Measurements from ENCODE around the gene SORCS2.

Gene SORCS2

DNA sequence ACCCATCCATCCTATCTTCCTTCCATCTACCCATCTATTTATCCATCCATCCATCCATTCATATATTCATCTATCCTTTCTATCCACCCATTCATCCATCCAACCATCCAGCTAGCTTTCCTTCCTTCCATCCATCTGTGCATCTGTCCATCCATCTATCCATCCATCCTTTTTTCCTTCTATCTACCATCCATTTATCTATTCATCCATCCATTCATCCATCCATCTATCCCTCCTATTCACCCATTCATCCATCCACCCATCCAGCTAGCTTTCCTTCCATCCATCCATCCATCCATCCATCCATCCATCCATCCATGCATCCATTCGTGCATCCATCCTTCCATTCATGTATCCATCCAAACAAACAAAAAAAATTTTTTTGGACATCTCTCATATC, 123.6 kb downstream of the SORCS2 start:
- H3K4me1 ChIP-seq (ENCODE audit: insufficient read depth, low read length), result no peaks in the 10 kb centered on the region
- H3K27me3 ChIP-seq (ENCODE audit: insufficient read depth, low read length), result no peaks in the 10 kb centered on the region
- no peaks in the 10 kb centered on the region for H3K36me3 ChIP-seq (ENCODE audit: insufficient read depth, low read length)
- no peaks in the 10 kb centered on the region for H3K9me3 ChIP-seq (ENCODE audit: low read length)
- H2AFZ ChIP-seq (ENCODE audit: low read depth, low read length), result no peak overlapping the region
- no peak overlapping the region for H3K4me3 ChIP-seq (ENCODE audit: low read length)

DNA sequence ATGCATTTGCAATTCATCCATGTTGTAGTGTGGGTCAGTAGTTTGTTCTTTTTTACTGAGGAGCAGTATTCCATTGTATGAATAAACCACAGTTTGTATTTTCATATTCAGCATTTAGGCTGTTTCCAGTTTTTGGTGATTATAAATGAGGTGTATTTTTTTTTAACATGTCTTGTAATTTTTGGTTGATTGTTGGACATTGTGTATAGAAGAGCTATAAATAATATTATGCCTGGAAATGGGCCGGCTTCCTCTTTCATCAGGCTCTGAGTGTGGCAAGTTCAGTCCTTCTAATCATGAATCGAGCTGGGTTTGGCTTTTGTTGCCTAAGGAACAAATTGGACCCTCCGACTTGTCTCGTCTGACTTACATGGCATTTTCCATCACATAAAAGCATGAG, 126.7 kb downstream of the SORCS2 start:
- H2AFZ ChIP-seq (ENCODE audit: low read depth, low read length), result no peak overlapping the region

DNA sequence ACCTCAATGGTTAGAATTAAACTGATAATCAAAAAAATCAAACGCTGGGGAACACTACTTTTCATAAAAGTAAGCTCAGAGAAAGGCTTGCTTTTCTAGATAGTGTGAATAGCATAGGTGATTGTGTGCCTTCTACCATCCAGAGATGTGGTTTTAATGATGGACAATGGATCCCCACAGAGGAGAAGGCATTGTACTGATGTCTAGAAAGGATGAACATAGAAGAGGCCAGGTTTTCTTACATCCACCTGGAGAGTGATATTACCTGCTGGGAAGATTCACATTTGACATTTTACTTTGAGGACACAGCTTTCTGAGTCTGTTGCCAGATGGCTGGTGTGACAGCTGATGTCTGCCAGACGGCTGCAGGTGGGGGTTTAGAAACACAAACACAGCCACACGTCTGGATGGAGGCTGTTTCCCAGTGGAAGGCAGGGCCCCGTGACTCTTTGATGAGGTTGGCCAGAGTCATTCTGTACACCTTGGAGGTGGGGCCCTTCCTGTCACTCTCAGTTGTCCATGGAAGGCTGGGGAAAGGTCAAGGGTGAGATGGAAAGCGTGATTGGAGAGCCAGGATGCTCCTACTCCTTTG, 128.0 kb downstream of the SORCS2 start:
- Histone ChIP-seq H2AFZ (ENCODE audit: low read depth, low read length) (no peak overlapping the region), H3K9me3 (ENCODE audit: low read length) (no peaks in the 10 kb centered on the region), H3K27me3 (ENCODE audit: insufficient read depth, low read length) (no peaks in the 10 kb centered on the region), H3K36me3 (ENCODE audit: insufficient read depth, low read length) (no peaks in the 10 kb centered on the region), H3K4me3 (ENCODE audit: low read length) (no peak overlapping the region), H3K4me1 (ENCODE audit: insufficient read depth, low read length) (peaks cover 4% of the 10 kb centered on the region)

More for the DNA sequence above, 126.7 kb downstream of the SORCS2 start:
- no peaks in the 10 kb centered on the region for H3K27me3 ChIP-seq (ENCODE audit: insufficient read depth, low read length)
- H3K36me3 ChIP-seq (ENCODE audit: insufficient read depth, low read length), result no peaks in the 10 kb centered on the region
- H3K4me3 ChIP-seq (ENCODE audit: low read length), result no peak overlapping the region
- H3K4me1 ChIP-seq (ENCODE audit: insufficient read depth, low read length), result peaks cover 4% of the 10 kb centered on the region
- H3K9me3 ChIP-seq (ENCODE audit: low read length), result no peaks in the 10 kb centered on the region

DNA sequence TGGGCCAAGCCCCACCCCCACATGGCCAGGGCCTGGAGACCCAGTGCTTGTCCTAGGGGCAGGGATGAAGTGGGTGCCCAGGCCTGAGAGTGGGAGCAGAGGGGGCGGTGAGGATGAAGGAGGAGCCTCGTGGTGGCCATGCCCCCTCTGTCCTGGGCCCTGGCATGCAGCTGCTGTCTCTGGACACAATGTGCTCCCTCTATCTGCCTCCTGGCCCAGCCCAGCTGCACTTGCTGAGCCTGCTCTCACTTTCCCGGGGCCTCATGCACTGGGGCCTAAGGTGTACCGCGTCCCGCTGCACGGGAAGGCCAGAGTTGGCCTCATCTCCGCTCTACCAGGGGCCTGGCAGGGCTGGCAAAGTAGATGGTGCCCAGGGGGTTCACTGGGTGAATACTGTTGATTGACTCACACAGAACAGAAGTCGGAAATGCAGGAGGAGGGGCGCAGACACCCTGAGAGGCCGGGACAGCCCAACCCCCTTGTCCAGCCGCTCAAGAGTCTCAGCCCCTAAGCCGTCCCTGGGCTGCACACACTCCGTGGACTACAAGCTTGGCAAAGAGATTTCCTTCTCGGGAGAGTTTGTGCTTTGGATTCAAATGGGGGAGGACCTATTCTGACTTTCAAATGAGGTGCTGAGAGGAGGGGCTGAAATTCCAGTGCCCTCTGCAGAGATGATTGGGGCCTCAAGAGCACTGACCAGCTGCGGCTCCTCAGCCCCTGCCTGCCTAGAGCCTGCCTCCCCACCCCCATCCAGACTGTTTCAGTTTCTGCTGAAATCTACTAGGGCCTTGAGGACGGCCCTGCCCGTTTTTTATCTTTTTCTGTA, 130.0 kb downstream of the SORCS2 start:
- Histone ChIP-seq H3K9me3 (ENCODE audit: low read length) (no peaks in the 10 kb centered on the region), H3K36me3 (ENCODE audit: insufficient read depth, low read length) (no peaks in the 10 kb centered on the region), H2AFZ (ENCODE audit: low read depth, low read length) (no peak overlapping the region)

DNA sequence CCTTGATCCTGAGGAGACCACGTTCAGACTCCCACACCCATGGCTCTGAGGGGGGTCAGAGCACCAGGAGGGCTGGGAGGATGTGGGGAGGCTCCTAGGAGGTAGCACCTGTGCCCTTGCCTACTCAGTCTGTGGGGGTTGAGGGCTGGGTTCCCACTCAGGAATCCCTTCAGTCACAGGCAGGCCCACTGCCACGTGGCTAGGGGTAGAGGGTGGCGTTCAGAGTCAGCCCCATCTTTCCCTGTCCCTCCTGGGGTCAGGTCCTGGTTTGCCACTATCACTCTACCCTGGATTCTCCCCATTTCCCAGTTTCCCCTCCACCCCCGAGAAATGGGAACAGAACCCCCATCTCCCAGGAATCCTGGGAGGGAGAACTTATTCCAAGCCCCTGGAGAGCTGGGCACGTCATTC, 131.1 kb downstream of the SORCS2 start:
- Histone ChIP-seq H3K4me1 (ENCODE audit: insufficient read depth, low read length) (peaks cover 4% of the 10 kb centered on the region), H3K27me3 (ENCODE audit: insufficient read depth, low read length) (no peaks in the 10 kb centered on the region), H2AFZ (ENCODE audit: low read depth, low read length) (no peak overlapping the region), H3K36me3 (ENCODE audit: insufficient read depth, low read length) (no peaks in the 10 kb centered on the region), H3K4me3 (ENCODE audit: low read length) (no peak overlapping the region), H3K9me3 (ENCODE audit: low read length) (no peaks in the 10 kb centered on the region)

More for the DNA sequence above, 130.0 kb downstream of the SORCS2 start:
- H3K4me1 ChIP-seq (ENCODE audit: insufficient read depth, low read length), result peaks cover 4% of the 10 kb centered on the region
- no peaks in the 10 kb centered on the region for H3K27me3 ChIP-seq (ENCODE audit: insufficient read depth, low read length)
- no peak overlapping the region for H3K4me3 ChIP-seq (ENCODE audit: low read length)

DNA sequence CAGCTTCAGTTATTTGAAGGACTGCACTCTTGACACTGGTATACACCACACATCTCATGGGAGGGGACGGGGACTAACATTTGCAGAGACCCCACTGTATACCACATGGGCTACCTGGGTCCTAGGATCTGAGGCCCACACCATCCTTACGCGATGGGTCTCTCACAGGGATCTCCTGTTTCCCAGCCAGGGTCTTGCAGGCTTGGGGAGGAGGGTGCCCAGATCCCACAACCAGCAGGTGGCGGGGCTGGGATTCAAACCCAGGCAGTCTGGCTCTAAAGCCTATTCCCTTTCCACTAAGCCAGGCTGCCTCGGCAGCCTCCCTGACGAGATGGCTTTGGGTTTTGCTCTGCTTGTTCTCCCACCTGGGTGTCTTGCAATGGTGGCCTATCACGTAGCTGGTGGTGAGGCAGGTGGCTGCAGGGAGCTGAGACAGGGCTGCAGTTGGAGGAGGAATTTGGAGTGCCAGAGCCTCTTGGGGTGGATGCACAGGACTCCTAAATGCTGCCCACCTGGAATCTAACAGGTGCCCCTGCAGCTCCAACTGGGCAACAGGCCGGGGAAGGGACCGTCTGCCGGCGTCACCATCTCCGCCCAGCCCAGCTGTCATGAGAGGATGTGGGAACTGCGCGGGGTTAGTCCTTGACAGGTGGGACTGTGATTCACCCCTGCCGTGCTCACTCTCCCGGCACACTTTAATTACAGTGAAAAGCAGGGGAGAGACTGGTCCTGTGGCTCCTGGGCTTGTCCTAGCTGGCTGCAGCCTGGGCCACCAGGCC, 131.7 kb downstream of the SORCS2 start:
- Histone ChIP-seq H2AFZ (ENCODE audit: low read depth, low read length) (no peak overlapping the region), H3K27me3 (ENCODE audit: insufficient read depth, low read length) (no peaks in the 10 kb centered on the region), H3K9me3 (ENCODE audit: low read length) (no peaks in the 10 kb centered on the region), H3K4me1 (ENCODE audit: insufficient read depth, low read length) (peaks cover 4% of the 10 kb centered on the region), H3K36me3 (ENCODE audit: insufficient read depth, low read length) (no peaks in the 10 kb centered on the region), H3K4me3 (ENCODE audit: low read length) (no peak overlapping the region)

DNA sequence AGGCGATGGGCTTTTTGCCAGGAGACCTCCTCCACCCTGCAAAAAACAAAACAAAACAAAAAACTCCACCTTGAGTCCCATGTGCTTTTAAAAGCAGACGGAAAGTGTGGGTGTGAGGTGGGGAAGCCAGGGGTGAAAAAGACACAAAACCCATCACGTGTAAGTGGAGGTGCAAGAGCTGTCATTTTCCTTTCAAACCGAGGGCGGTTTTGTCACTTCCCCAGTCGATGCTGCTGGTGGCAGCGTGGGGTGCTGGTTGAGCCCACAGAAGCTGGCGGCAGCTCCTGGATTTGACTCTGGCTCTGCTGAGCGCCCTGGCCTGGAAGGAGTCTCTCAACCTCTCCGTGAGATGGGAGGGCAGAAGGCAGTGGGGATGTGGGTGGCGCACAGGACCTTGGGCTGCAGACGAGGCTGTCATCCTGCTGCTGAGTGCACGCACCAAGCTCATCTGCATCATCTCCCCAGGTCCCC, 132.3 kb downstream of the SORCS2 start:
- H3K27me3 ChIP-seq (ENCODE audit: insufficient read depth, low read length), result no peaks in the 10 kb centered on the region
- no peaks in the 10 kb centered on the region for H3K9me3 ChIP-seq (ENCODE audit: low read length)
- H3K36me3 ChIP-seq (ENCODE audit: insufficient read depth, low read length), result no peaks in the 10 kb centered on the region
- no peak overlapping the region for H3K4me3 ChIP-seq (ENCODE audit: low read length)
- no peak overlapping the region for H2AFZ ChIP-seq (ENCODE audit: low read depth, low read length)
- H3K4me1 ChIP-seq (ENCODE audit: insufficient read depth, low read length), result peaks cover 4% of the 10 kb centered on the region

DNA sequence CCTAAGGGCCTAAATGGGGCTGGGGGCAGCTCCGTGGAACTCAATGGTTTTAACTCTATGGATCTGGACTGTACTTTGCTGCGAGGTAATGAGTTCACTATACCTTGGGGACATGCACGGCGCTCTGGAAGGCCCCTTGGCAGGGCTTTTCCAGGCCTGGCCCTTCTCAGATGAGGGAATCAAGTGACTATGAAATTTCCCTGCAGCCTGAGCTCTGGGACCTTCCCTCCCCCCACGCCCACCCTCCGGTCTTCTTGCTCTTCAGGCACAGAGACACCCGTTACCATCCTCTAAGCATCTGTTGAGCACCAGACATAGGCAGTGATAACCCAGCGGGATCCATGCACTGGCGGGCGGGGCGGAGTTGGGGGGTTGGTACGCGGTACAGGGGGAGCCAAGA, 133.2 kb downstream of the SORCS2 start:
- no peaks in the 10 kb centered on the region for H3K36me3 ChIP-seq (ENCODE audit: insufficient read depth, low read length)

DNA sequence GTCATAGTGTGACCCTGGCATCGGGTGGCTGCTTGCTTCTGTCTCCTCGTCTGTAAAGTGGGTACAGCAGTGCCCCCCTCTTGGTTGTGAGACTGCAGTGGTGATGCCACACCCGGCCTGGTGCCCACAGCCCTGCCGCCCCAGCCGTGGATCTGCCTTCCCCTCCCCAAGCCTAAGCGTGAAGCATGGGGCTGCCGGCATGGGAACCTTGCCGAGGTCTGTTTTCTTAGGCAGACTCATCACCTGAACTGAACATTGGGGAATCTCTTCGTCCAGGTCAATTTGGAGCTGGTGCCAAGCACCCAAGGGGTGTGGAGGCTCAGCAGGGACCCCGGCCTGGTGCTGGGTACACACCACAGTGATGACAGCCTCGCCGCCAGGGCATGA, 134.0 kb downstream of the SORCS2 start:
- no peak overlapping the region for H2AFZ ChIP-seq (ENCODE audit: low read depth, low read length)

More for the DNA sequence above, 133.2 kb downstream of the SORCS2 start:
- no peaks in the 10 kb centered on the region for H3K9me3 ChIP-seq (ENCODE audit: low read length)
- peaks cover 4% of the 10 kb centered on the region for H3K4me1 ChIP-seq (ENCODE audit: insufficient read depth, low read length)
- no peak overlapping the region for H3K4me3 ChIP-seq (ENCODE audit: low read length)
- H2AFZ ChIP-seq (ENCODE audit: low read depth, low read length), result no peak overlapping the region
- H3K27me3 ChIP-seq (ENCODE audit: insufficient read depth, low read length), result no peaks in the 10 kb centered on the region

DNA sequence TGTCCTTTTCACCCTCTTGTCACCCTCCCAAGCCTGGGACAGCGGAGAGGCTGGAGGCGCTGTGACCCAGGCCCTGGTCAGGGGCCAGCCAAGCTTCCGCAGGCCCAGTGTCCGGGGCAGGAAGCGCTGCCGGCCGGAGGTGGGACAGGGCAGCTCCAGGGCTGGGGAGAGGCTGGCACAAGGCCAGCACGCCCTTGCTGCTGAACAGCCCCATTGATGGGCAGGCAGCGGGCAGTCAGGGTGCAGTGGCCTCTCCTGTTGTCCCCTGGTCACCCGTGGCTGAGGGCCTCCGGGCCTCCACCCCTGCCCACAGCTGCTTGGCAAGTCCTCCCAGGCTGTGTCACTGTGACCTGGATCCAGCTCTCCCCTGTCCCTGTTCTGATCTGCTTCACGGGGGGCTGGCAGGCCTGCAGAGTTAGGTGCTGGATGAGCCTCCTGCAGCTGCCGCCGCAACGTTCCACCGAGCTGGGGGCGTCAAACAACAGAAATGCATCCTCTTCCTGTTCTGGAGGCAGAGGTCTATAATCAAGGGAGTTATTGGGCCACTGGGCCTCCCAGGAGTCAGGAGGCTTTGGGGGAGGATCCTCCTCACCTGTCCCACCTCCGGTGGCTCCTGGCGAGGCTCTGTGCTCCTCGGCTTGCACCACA, 134.5 kb downstream of the SORCS2 start:
- no peak overlapping the region for H2AFZ ChIP-seq (ENCODE audit: low read depth, low read length)
- no peak overlapping the region for H3K4me3 ChIP-seq (ENCODE audit: low read length)
- H3K27me3 ChIP-seq (ENCODE audit: insufficient read depth, low read length), result no peaks in the 10 kb centered on the region
- no peaks in the 10 kb centered on the region for H3K9me3 ChIP-seq (ENCODE audit: low read length)
- H3K4me1 ChIP-seq (ENCODE audit: insufficient read depth, low read length), result peaks cover 4% of the 10 kb centered on the region
- H3K36me3 ChIP-seq (ENCODE audit: insufficient read depth, low read length), result no peaks in the 10 kb centered on the region

More for the DNA sequence above, 134.0 kb downstream of the SORCS2 start:
- H3K36me3 ChIP-seq (ENCODE audit: insufficient read depth, low read length), result no peaks in the 10 kb centered on the region
- no peak overlapping the region for H3K4me3 ChIP-seq (ENCODE audit: low read length)
- H3K9me3 ChIP-seq (ENCODE audit: low read length), result no peaks in the 10 kb centered on the region
- H3K27me3 ChIP-seq (ENCODE audit: insufficient read depth, low read length), result no peaks in the 10 kb centered on the region
- peaks cover 4% of the 10 kb centered on the region for H3K4me1 ChIP-seq (ENCODE audit: insufficient read depth, low read length)

DNA sequence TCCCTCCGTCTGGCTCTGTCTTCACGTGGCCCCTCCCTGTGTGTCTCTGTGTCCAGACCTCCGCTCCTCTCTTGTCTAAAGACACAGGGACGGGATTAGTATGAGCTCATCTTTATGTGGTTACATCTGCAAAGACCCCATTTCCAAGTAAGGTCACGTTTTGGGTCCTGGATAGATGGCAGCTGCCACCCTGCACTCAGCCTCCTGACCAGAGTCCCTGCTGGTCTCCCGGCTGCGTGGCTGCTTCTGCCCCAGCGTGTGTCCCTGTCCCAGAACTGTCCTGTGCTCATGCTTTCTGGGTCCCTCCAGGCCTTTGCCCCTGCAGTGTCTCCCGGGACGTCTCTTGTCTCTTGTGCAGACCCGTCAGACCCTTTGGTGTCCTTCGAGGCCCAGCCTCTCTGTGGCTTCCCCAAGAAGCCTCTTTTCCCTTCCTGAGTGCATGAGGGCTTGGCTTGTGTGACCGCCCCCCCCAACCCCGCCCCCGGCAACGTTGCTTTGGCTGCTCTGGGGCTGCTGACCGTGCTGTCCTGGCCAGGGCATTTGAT, 135.1 kb downstream of the SORCS2 start:
- Histone ChIP-seq H3K4me1 (ENCODE audit: insufficient read depth, low read length) (peaks cover 2% of the 10 kb centered on the region), H2AFZ (ENCODE audit: low read depth, low read length) (no peak overlapping the region), H3K4me3 (ENCODE audit: low read length) (no peak overlapping the region), H3K36me3 (ENCODE audit: insufficient read depth, low read length) (no peaks in the 10 kb centered on the region), H3K9me3 (ENCODE audit: low read length) (no peaks in the 10 kb centered on the region), H3K27me3 (ENCODE audit: insufficient read depth, low read length) (no peaks in the 10 kb centered on the region)

DNA sequence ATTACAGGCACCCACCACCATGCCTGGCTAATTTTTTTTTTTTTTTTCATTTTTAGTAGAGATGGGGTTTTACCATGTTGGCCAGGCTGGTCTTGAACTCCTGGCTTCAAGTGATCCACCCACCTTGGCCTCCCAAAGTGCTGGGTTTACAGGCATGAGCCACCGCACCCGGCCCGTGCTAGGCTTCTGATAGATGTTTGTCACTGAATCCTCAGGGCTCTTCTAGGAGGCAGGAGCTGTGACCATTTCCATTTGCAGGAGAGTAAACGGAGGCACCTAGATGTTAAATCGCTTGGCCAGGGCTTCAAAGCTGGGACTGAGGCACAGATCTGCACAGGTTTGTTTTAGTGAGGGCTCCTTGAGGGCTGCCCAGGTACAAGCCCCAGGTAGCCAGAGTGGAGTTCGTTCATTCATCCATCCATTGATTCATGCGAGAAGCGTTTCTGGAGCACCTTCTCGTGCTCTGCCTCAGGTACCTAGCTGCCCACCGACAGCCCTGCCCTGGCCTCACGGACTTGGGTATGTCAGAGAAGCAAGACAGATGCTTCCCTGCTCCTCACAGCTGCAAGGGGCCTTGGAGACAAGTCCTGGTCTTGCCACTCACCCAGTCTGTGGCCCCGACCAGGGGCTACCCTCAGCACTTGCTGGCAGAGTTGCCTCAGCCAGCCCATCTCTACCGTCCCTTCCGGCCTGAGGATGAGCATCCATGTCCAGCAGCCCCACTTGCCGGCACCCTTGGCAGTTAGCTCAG, 136.0 kb downstream of the SORCS2 start:
- no peaks in the 10 kb centered on the region for H3K4me1 ChIP-seq (ENCODE audit: insufficient read depth, low read length)
- H3K36me3 ChIP-seq (ENCODE audit: insufficient read depth, low read length), result no peaks in the 10 kb centered on the region
- no peaks in the 10 kb centered on the region for H3K9me3 ChIP-seq (ENCODE audit: low read length)
- no peak overlapping the region for H2AFZ ChIP-seq (ENCODE audit: low read depth, low read length)
- no peak overlapping the region for H3K4me3 ChIP-seq (ENCODE audit: low read length)
- H3K27me3 ChIP-seq (ENCODE audit: insufficient read depth, low read length), result no peaks in the 10 kb centered on the region
